Tibial nerve (tissue), 4 donors: ENCODE results near the gene PCDHA8. TPM values are rescaled to one million over a fixed set of nuclear protein-coding genes. Genes with fewer than 3 reads are reported as not detected.
A peak's percentile ranks its signal among the peaks of the same experiment; 100 is the strongest.

ENCODE experiments used
- DNase-seq, 2 donors: peaks; one replicate each; pipeline ENCODE4 v3.0.0-alpha.2; 2019; ENCODE audit warnings: low spot score in 2 of 2
- H3K27ac ChIP-seq, 4 donors: fragments of 200-600 bp; sonication (generic) in 3 of 4; one replicate each; pipeline ENCODE4 v1.5.1; 2017 to 2019; ENCODE audit warnings: mild to moderate bottlenecking in 1 of 4
- H3K27me3 ChIP-seq, 2 donors: fragments of 200-600 bp; sonication (generic) in 1 of 2; one replicate each; pipeline versions ENCODE4 v1.5.1 to v1.6.0; 2017 to 2019
- H3K36me3 ChIP-seq, 3 donors: fragments of 200-600 bp; sonication (generic); one replicate each; pipeline ENCODE4 v1.5.1; 2018 to 2019
- H3K4me1 ChIP-seq, 4 donors: fragments of 200-600 bp; sonication (generic) in 3 of 4; one replicate each; pipeline ENCODE4 v1.5.1; 2017 to 2019
- H3K4me3 ChIP-seq, 4 donors: fragments of 200-600 bp; sonication (generic) in 3 of 4; one replicate each; pipeline ENCODE4 v1.5.1; 2017 to 2019; ENCODE audit warnings: mild to moderate bottlenecking in 1 of 4, moderate library complexity in 1 of 4
- H3K9me3 ChIP-seq, 4 donors: fragments of 200-600 bp; sonication (generic) in 3 of 4; one replicate each; pipeline ENCODE4 v1.5.1; 2017 to 2019
- CTCF ChIP-seq, 5 experiments: fragments of 200-600 bp in 3 of 5; fragments of 450-650 bp in 2 of 5; sonication (generic) in 3 of 5; IDR thresholded peaks; one replicate each; pipeline ENCODE4 v1.5.1; 2016 to 2019; ENCODE audit warnings: antibody characterized with exemption in 5 of 5, mild to moderate bottlenecking in 3 of 5, moderate library complexity in 2 of 5
- EP300 ChIP-seq, 2 donors: sonication (generic); formaldehyde crosslinking; IDR thresholded peaks; one replicate each; pipeline ENCODE4 v1.6.1; 2017; ENCODE audit warnings: antibody characterized with exemption in 2 of 2, mild to moderate bottlenecking in 1 of 2
- POLR2A ChIP-seq, 2 donors: fragments of 450-650 bp; IDR thresholded peaks; one replicate each; pipeline ENCODE4 v1.6.1; 2017; ENCODE audit warnings: antibody characterized with exemption in 2 of 2, mild to moderate bottlenecking in 2 of 2, moderate library complexity in 2 of 2
- WGBS, 2 donors: methylation state at CpG; one replicate each; pipeline ENCODE4 v1.1.5; 2018; 5-methylcytosine and 5-hydroxymethylcytosine counted together
- total RNA-seq, 4 donors: library from RNA; depleted of rRNA; stranded (reverse); fragments of >200 nt; gene quantifications; one replicate each; pipeline ENCODE4 v1.1.0, GENCODE V29; 2016

The PCDHA8 gene
- total RNA-seq, 4 donors from 2014 or later: 0.63 to 2.0 (median 0.84) TPM

GRCh38 chr5:140877262-140877581 lies 36.2 kb downstream of the PCDHA8 start:
- Histone ChIP-seq H3K9me3 (peaks cover 0 to 51% (median 11%) of the 10 kb centered on the region in 4 donors), H3K27me3 (no peaks in the 10 kb centered on the region), H3K4me3 (no peak overlapping the region), H3K4me1 (no peaks in the 10 kb centered on the region), H3K36me3 (no peaks in the 10 kb centered on the region), H3K27ac (no peak overlapping the region)
- no peak for TF ChIP-seq CTCF (IDR thresholded peaks at IDR 0.05)
- TF ChIP-seq EP300 (IDR thresholded peaks at IDR 0.05): no peak
- TF ChIP-seq POLR2A (IDR thresholded peaks at IDR 0.05): no peak
- 49 to 54% methylated on average over 3 to 21 of the region's 37 CpGs for WGBS, 2 donors
- no peak for DNase-seq

GRCh38 chr5:140881889-140882590 lies 41.1 kb downstream of the PCDHA8 start, which contains the start of gene PCDHA13:
TSS of gene PCDHA13 (plus strand) at chr5:140882124. CDS start at chr5:140882269, 145 bp downstream.
- H3K4me3 ChIP-seq: peak within 1 kb of the TSS in 3 of 4 donors; percentile 7 to 35 (median 7)

GRCh38 chr5:140882591-140882899 lies 41.6 kb downstream of the PCDHA8 start:
- TF ChIP-seq EP300 (IDR thresholded peaks at IDR 0.05) (no peak), CTCF (IDR thresholded peaks at IDR 0.05) (peak in 1 of 5 experiments; percentile 18), POLR2A (IDR thresholded peaks at IDR 0.05) (no peak)
- H3K27me3 ChIP-seq: no peaks in the 10 kb centered on the region

More at GRCh38 chr5:140881889-140882590, 41.1 kb downstream of the PCDHA8 start, which contains the start of gene PCDHA13:
- no peaks in the 10 kb centered on the region for H3K4me1 ChIP-seq
- TF ChIP-seq CTCF (IDR thresholded peaks at IDR 0.05) (peak in 3 of 5 experiments; percentile 24 to 42 (median 33)), EP300 (IDR thresholded peaks at IDR 0.05) (no peak), POLR2A (IDR thresholded peaks at IDR 0.05) (no peak)
- peaks cover 0 to 54% (median 5%) of the 10 kb centered on the region in 4 donors for H3K9me3 ChIP-seq
- no peaks in the 10 kb centered on the region for H3K36me3 ChIP-seq
- WGBS, 2 donors: 7 to 12% methylated on average over 26 to 35 of the region's 35 CpGs
- H3K27ac ChIP-seq: no peak within 1 kb of the TSS
- no peaks in the 10 kb centered on the region for H3K27me3 ChIP-seq
- no peak for DNase-seq

DNA sequence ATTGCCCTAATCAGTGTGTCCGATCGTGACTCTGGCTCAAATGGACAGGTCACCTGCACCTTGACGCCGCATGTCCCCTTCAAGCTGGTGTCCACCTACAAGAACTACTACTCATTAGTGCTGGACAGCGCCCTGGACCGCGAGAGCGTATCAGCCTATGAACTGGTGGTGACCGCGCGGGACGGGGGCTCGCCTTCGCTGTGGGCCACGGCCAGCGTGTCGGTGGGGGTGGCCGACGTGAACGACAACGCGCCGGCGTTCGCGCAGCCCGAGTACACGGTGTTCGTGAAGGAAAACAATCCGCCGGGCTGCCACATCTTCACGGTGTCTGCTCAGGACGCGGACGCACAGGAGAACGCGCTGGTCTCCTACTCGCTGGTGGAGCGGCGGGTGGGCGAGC lies 42.4 kb downstream of the PCDHA8 start:
- no peak for TF ChIP-seq CTCF (IDR thresholded peaks at IDR 0.05)
- TF ChIP-seq EP300 (IDR thresholded peaks at IDR 0.05): no peak
- no peak for TF ChIP-seq POLR2A (IDR thresholded peaks at IDR 0.05)
- 40 to 54% methylated on average over 16 to 39 of the region's 41 CpGs for WGBS, 2 donors
- no peak overlapping the region for H3K27ac ChIP-seq
- H3K4me1 ChIP-seq: no peaks in the 10 kb centered on the region
- H3K9me3 ChIP-seq: peaks cover 0 to 50% (median 5%) of the 10 kb centered on the region in 4 donors
- H3K27me3 ChIP-seq: no peaks in the 10 kb centered on the region
- no peaks in the 10 kb centered on the region for H3K36me3 ChIP-seq
- H3K4me3 ChIP-seq: no peak overlapping the region
- DNase-seq: no peak

More at GRCh38 chr5:140882591-140882899, 41.6 kb downstream of the PCDHA8 start:
- Histone ChIP-seq H3K4me1 (no peaks in the 10 kb centered on the region), H3K27ac (no peak overlapping the region), H3K36me3 (no peaks in the 10 kb centered on the region), H3K4me3 (peak overlapping the region in 2 of 4 donors; percentile 7 to 35), H3K9me3 (peaks cover 0 to 52% (median 5%) of the 10 kb centered on the region in 4 donors)
- DNase-seq: peak in 1 of 2 donors; percentile 32
- 13 to 20% methylated on average over 12 of the region's 12 CpGs for WGBS, 2 donors

- Histone ChIP-seq H3K27ac (no peak overlapping the region), H3K4me1 (no peaks in the 10 kb centered on the region), H3K36me3 (no peaks in the 10 kb centered on the region), H3K9me3 (peaks cover 0 to 50% (median 5%) of the 10 kb centered on the region in 4 donors), H3K4me3 (no peak overlapping the region), H3K27me3 (no peaks in the 10 kb centered on the region)
- no peak for TF ChIP-seq EP300 (IDR thresholded peaks at IDR 0.05)
- TF ChIP-seq POLR2A (IDR thresholded peaks at IDR 0.05): no peak
- TF ChIP-seq CTCF (IDR thresholded peaks at IDR 0.05): no peak
- WGBS, 2 donors: 42 to 49% methylated on average over 54 to 79 of the region's 79 CpGs
- DNase-seq: no peak
These were observed 43.1 kb downstream of the PCDHA8 start for GRCh38 chr5:140883927-140884697.
